Gastroesophageal sphincter (tissue), 3 donors: ENCODE data around the gene PLXDC2.

ENCODE experiments used
- CTCF ChIP-seq, 4 experiments: fragments of 200-600 bp in 2 of 4; fragments of 450-650 bp in 2 of 4; sonication (generic) in 1 of 4; IDR thresholded peaks; one replicate each; pipeline ENCODE4 v1.5.1; 2017 to 2019; ENCODE audit warnings: antibody characterized with exemption in 4 of 4, mild to moderate bottlenecking in 2 of 4, moderate library complexity in 2 of 4
- POLR2A ChIP-seq, 2 donors: fragments of 450-650 bp; IDR thresholded peaks; one replicate each; pipeline ENCODE4 v1.6.1; 2017; ENCODE audit warnings: antibody characterized with exemption in 2 of 2, mild to moderate bottlenecking in 2 of 2, moderate library complexity in 1 of 2
- POLR2AphosphoS5 ChIP-seq: sonication (generic); formaldehyde crosslinking; IDR thresholded peaks from one replicate; pipeline ENCODE4 v1.6.1; 2017; ENCODE audit warnings: antibody characterized with exemption

- TF ChIP-seq CTCF (IDR thresholded peaks at IDR 0.05) (no peak), POLR2A (IDR thresholded peaks at IDR 0.05) (no peak), POLR2AphosphoS5 (no peak)
These were observed 157.9 kb downstream of the PLXDC2 start for GRCh38 chr10:19974138-19974537.
